HG03039 (cell line): ENCODE data around the gene SLC25A39.

Source experiments
- ATAC-seq: cut with Tn5 transposase; IDR thresholded peaks from one replicate; pipeline ENCODE4 v1.9.1; 2021; ENCODE audit warnings: mild to moderate bottlenecking, moderate library complexity; ENCODE audit not compliant: unreplicated experiment

Gene SLC25A39

GRCh38 chr17:44314869-44315661 lies 9.6 kb downstream of the SLC25A39 start:
- ATAC-seq: no peak

- no peak for ATAC-seq
These were observed 10.1 kb downstream of the SLC25A39 start for GRCh38 chr17:44314524-44314868.

GRCh38 chr17:44314031-44314430 lies 10.6 kb downstream of the SLC25A39 start:
- ATAC-seq: no peak

DNA sequence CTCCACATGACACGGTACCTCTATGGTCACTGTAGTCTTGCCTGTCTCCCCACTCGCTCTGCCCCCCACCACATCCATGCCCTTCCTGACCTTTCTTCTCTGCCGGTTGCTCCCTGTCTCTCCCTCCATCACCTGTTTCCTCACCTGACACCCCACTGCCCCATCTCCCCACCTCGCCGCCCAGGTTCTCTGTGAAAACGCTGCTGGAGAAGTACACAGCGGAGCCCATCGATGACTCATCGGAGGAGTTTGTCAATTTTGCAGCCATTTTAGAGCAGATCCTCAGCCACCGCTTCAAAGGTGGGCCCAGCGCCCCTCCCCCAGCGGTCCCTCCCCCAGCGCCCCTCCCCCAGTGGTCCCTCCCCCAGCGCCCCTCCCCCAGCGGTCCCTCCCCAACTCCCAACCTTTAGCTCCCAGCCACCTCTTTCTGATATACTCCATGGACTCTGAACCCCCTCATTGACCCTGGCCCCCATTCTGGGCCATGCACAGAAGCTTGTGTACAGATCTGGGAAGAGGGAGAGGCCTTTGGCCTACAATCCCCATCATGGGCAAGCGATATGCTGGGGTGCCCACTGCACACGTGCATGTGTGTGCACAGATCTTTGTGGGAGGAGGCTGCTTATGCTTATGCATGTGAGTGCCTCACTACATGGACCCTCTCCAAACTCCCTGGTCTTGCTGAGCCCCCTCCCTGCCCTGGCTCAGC lies 12.1 kb downstream of the SLC25A39 start:
- no peak for ATAC-seq

GRCh38 chr17:44311562-44312181 lies 13.0 kb downstream of the SLC25A39 start:
- no peak for ATAC-seq

GRCh38 chr17:44310609-44311376 lies 13.8 kb downstream of the SLC25A39 start:
- no peak for ATAC-seq

DNA sequence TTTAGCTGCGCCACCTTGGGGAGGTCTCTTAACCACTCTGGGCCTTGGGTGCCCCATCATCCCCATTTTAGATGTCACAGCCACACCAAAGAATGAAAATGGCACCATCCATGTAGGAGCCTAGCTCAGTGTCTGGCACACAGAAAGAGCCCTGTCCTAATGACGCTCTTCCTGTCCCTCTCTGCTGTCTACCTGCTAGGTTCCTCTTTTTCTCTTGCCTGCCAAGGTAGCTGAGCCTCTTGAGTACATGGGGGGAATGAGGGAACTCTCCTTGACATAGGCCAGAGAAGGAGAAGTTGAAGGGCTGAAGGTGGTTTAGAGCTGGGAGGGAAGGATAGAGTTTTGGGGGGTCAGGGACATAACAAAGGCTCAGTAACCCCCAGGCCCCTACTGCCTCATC lies 14.4 kb downstream of the SLC25A39 start:
- no peak for ATAC-seq

DNA sequence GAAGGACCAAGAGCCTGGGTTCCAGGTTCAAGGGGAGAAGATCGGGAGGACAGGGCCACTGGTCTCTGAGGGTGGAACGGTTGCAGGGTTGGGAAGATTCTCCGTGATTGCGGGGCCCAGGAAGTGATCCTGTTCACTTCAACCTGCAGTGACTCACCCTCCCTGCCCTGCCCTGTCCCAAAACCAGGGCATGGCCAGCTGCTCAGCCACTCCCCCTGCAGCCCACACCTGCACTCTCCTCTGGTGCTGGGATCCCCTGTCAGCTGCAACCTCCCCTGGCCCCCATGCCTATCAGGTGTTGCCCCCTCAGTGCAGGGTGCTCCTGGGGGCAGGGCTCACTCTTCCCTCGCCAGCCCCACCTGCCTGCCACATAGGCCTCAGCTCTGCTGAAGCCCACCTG lies 15.2 kb downstream of the SLC25A39 start:
- no peak for ATAC-seq

DNA sequence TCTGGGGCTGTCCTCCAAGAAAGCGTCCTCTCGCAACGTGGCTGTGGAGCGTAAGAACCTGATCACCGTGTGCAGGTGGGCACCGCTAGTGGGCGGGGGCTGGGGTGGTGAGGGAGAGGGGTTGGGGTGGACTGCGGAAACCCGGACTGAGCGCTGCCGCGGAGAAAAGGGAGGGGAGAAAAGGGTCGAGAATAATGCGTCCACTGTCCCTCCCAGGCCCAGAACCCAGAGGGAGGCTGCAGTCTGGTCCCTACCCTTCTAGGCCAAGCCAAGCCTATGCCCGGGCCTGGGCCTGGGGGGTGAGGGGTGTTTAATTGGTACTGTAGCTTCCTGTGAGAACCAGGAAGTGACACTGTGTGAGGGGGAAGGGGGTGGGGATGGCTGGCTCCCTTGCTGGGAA lies 15.8 kb downstream of the SLC25A39 start:
- no peak for ATAC-seq

GRCh38 chr17:44308320-44308818 lies 16.3 kb downstream of the SLC25A39 start, which contains the start of gene RUNDC3A:
Gene RUNDC3A, plus strand, starts transcription at chr17:44308601. Its CDS starts 232 bp downstream, at chr17:44308833.
- no peak for ATAC-seq

DNA sequence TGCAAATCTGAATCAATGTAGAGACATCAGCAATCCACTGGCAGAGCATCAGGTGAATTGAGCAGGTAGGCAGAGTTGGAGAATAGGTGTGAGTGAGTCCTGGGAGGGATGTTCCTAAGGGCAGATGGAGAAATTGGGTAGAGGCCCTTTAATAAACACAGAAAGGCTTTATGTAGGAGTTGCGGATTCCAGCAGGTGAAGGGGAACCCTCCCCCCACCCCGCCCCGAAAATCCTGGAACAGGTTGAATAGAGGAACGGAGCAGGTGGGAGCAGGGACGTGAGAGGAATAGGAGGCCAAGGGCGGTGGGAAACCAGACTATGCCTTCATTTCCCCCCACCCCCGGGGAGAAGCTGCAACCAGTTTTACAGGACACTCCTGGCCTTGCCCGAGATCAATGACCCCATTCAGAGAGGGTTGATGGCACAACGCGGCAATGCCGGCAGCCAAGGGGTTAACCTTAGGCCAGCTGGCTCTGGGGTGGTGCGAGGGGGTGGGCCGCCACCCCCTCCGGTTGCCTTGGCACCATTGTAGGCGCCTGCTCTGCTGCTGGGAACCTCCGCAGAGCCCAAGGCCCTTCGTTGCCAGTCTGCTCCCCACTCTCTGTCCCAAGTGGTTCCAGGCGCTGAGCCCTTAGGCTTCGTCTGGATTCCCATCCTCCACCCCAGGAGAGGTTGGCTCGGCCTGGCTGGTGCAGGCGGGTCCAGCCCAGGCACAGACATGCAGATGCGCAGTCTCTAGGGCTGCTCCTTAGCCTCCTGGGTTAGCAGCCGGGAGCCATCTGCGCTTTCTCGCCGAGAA lies 17.0 kb downstream of the SLC25A39 start:
- ATAC-seq: no peak

GRCh38 chr17:44304651-44305050 lies 20.0 kb downstream of the SLC25A39 start:
- ATAC-seq: no peak

DNA sequence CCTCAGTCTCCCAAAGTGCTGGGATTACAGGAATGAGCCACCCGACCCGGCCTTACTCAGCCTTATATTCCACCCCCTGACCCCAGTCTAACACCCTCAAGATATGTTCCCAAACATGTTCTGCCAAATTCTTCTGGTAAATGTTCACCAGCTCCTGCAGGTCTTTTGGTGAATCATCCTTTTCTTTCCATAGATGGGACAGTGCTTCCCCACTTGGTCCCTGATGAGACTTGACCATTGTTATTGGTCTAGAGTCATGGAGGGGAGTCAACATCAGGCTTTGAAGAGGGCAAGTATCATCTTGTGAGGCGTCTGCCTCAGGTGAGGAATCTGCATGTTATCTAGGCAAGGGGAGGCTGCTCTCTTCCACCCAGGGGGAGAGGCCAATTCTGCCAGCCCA lies 26.6 kb downstream of the SLC25A39 start:
- no peak for ATAC-seq

DNA sequence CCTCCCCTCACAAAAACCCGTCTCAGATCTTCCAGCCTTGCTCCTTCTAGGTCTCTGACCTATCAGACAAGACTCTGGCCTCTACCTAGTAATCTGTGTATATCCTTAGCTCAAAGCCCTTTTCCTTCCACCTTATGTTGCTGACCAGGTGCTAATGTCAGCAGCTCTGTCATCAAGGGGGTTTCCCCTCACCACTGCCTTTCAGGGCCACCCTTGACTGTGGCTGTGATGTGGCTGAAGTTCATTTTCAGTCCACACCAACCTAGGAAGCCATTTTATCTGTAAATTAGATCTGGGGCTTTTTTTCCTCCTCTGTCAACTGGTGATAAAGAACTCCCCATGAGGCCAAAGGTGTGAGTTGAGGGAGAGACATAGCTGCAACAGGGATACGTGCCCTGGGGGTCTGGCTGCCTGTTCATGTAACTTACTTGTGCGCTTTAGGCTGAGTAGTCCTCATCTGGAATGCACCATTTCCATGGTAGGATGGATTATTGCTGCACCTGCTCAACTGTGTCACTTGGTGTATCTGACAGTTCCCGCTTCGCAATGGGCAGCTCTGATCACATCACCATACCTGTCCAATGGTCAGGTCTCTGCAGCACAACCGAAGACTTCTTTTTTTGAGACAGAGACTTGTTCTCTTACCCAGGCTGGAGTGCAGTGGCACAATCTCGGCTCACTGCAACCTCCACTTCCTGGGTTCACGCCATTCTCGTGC lies 31.0 kb downstream of the SLC25A39 start:
- no peak for ATAC-seq

DNA sequence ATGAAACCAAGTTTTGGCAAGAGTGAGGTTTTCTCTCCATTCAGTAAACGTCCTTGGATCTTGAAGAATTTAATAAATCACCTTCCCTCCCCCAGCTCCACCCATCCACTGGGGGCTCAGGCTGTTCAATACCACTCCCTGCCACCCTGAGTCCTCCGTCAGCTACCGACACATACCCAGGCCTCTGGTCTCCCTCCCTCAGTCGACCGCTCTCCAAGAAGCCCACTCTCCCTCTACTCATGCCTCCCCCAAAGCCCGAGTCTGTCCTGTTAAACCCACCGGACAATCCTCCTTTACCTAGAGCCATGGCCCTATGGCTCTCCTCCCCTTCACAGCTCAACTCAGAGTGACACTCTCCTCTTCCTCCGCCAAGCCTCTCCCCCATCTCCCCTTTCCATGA lies 37.0 kb downstream of the SLC25A39 start:
- ATAC-seq: no peak

DNA sequence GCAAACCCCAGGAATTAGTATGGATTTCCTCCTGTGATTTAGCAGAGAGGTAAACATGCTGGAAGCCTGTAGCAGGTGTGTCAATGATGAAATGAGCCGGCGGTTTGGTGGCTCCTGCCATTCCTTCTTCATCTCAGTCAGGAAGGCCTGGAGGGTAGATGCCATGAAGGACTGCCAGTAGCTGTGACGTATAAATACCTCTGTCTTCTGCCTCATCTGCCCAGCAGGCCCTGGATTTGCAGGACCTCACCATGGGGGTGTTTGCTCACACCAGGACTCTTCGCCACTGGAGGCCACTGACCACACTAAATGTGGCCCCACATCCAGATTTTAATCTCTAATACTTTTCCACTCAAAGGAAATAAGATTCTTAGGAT lies 40.6 kb downstream of the SLC25A39 start:
- no peak for ATAC-seq

- ATAC-seq: no peak
These were observed 41.1 kb downstream of the SLC25A39 start for GRCh38 chr17:44283344-44284023.

- ATAC-seq: no peak
These were observed 42.4 kb downstream of the SLC25A39 start for GRCh38 chr17:44282264-44282663.

DNA sequence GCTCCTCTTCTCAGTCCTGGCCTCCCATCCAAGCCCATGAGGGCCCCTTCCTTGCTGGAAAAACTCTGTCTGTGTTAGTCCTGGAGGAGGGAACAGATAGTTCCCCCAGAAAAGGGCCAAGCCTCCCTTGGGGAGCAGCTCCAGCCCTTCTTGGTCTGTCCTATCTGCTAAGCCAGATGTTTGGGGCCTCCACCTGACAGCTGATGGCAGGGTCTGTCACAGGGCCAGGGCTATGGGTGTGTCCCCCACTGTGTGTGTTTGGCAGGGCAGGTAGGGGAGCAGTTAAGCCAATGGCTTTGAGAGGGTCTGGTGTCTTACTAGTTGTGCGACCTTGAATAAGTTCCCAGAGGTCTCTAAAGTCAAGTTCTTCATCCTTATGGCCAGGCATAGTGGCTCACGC lies 43.1 kb downstream of the SLC25A39 start:
- no peak for ATAC-seq
